Naive thymus-derived CD4-positive, alpha-beta T cell (primary cell): ENCODE results near the gene PLAAT5. TPM values are rescaled to one million over a fixed set of nuclear protein-coding genes. Genes with fewer than 3 reads are reported as not detected.
"Not testable (repeated sequence)": the region's sequence is repeated elsewhere in the genome, so short reads cannot be mapped to it uniquely, and the experiment has no call there.

Experiments
- ATAC-seq: fragments of 150-1000 bp; cut with Tn5 transposase; 2 replicates; pipeline ENCODE4 v1.10.0; 2021; ENCODE audit warnings: mild to moderate bottlenecking, moderate library complexity
- CTCF ChIA-PET: fragments of 350-600 bp; sonication (Branson Sonifier 250); formaldehyde crosslinking; loops from one replicate; lab custom pipeline; 2021; ENCODE audit warnings: antibody characterized with exemption; lab: Charles Lee
- POLR2A ChIA-PET: fragments of 350-600 bp; sonication (Branson Sonifier 250); formaldehyde crosslinking; loops from one replicate; lab custom pipeline; 2021; ENCODE audit warnings: antibody characterized with exemption, inconsistent platforms; lab: Charles Lee
- DNase-seq, 9 donors: peaks; one replicate each; pipeline versions ENCODE4 v3.0.0 to v3.0.0-alpha.2; 2020 to 2022; ENCODE audit warnings: mixed read lengths in 1 of 9
- H3K27ac ChIP-seq: one replicate; pipeline ENCODE4 v1.7.0; 2013; ENCODE audit warnings: mild to moderate bottlenecking, low read depth, low read length, moderate library complexity
- H3K27me3 ChIP-seq, 2 donors: one replicate each; pipeline ENCODE4 v1.7.0; 2013; ENCODE audit warnings: low read length in 2 of 2, mild to moderate bottlenecking in 2 of 2, moderate library complexity in 2 of 2; ENCODE audit not compliant: control insufficient read depth in 2 of 2, insufficient read depth in 2 of 2
- H3K36me3 ChIP-seq, 3 experiments: 1 replicate in 2 of 3; 2 replicates in 1 of 3; pipeline ENCODE4 v1.7.0; 2013; ENCODE audit warnings: low read length in 3 of 3, mild to moderate bottlenecking in 3 of 3, moderate library complexity in 1 of 3; ENCODE audit not compliant: insufficient read depth in 3 of 3, control insufficient read depth in 2 of 3
- H3K4me1 ChIP-seq, 2 donors: one replicate each; pipeline ENCODE4 v1.7.0; 2013; ENCODE audit warnings: low read length in 2 of 2, mild to moderate bottlenecking in 2 of 2, moderate library complexity in 1 of 2; ENCODE audit not compliant: control insufficient read depth in 2 of 2, insufficient read depth in 2 of 2
- H3K4me3 ChIP-seq: 2 replicates; pipeline ENCODE4 v1.7.0; 2013; ENCODE audit warnings: mild to moderate bottlenecking, low read length
- H3K9me3 ChIP-seq, 3 experiments: 1 replicate in 2 of 3; 2 replicates in 1 of 3; pipeline ENCODE4 v1.7.0; 2013; ENCODE audit warnings: low read length in 3 of 3; ENCODE audit not compliant: control insufficient read depth in 2 of 3
- H3K27ac Mint-ChIP-seq, 9 donors: one replicate each; pipeline ENCODE4 v1.8.0; 2020 to 2022; ENCODE audit warnings: mixed read lengths in 9 of 9, mild to moderate bottlenecking in 8 of 9, moderate library complexity in 5 of 9, inconsistent platforms in 2 of 9
- H3K27me3 Mint-ChIP-seq, 5 donors: one replicate each; pipeline ENCODE4 v1.8.0; 2021 to 2022; ENCODE audit warnings: mixed read lengths in 5 of 5, mild to moderate bottlenecking in 1 of 5
- H3K36me3 Mint-ChIP-seq, 5 donors: one replicate each; pipeline ENCODE4 v1.8.0; 2020 to 2022; ENCODE audit warnings: mixed read lengths in 5 of 5, mild to moderate bottlenecking in 3 of 5, inconsistent platforms in 1 of 5
- H3K4me1 Mint-ChIP-seq, 7 donors: one replicate each; pipeline ENCODE4 v1.8.0; 2020 to 2022; ENCODE audit warnings: mixed read lengths in 7 of 7, mild to moderate bottlenecking in 3 of 7, inconsistent platforms in 1 of 7
- H3K4me3 Mint-ChIP-seq, 10 donors: one replicate each; pipeline ENCODE4 v1.8.0; 2020 to 2022; ENCODE audit warnings: mild to moderate bottlenecking in 10 of 10, mixed read lengths in 10 of 10, moderate library complexity in 6 of 10, inconsistent platforms in 2 of 10
- H3K9me3 Mint-ChIP-seq, 11 donors: one replicate each; pipeline ENCODE4 v1.8.0; 2020 to 2022; ENCODE audit warnings: mixed read lengths in 11 of 11, mild to moderate bottlenecking in 4 of 11, inconsistent platforms in 1 of 11, moderate library complexity in 1 of 11
- intact Hi-C, 2 donors: fragments of 100-400 bp; cut with micrococcal nuclease; formaldehyde crosslinking; loops; one replicate each; pipeline ENCODE4 v1.15.1; 2023
- polyA plus RNA-seq, 2 donors: library from polyadenylated mRNA; unstranded; fragments of 300-500 nt; fragmentation: Illumina TruSeq; gene quantifications; one replicate each; pipeline ENCODE4 v1.2.3, GENCODE V29; 2021
- total RNA-seq, 6 experiments: library from RNA in 5 of 6; stranded (reverse) in 5 of 6; gene quantifications; 1 replicate in 5 of 6; 2 replicates in 1 of 6; pipeline ENCODE4 v1.2.3 and lab custom pipeline; 2021 to 2026

Gene PLAAT5
- total and polyA plus RNA-seq, 7 experiments from 2014 or later, result 1.1 TPM; not detected in 6

- H3K27me3 ChIP-seq, H3K9me3 Mint-ChIP-seq, H3K36me3 ChIP-seq, ATAC-seq, H3K4me3 ChIP-seq, DNase-seq, H3K27me3 Mint-ChIP-seq, intact Hi-C loops, H3K27ac ChIP-seq, H3K9me3 ChIP-seq, H3K36me3 Mint-ChIP-seq: not testable (repeated sequence)
- Mint-ChIP-seq H3K27ac (peak overlapping the region in 8 of 9 donors; percentile 74 to 90 (median 86)), H3K4me3 (peak overlapping the region in 7 of 10 donors; percentile 23 to 47 (median 38)), H3K4me1 (peaks cover 35 to 63% (median 62%) of the 10 kb centered on the region in 7 donors)
- POLR2A ChIA-PET, result interaction anchor here (0.7 to 2.1 kb wide), 6 partner anchors 8 to 550 kb away, joined by 3 to 7 read pairs (median 4); no protein-coding TSS in a partner anchor
- CTCF ChIA-PET, result interaction anchor here (0.7 to 1.2 kb wide), 6 partner anchors 9 to 117 kb away, joined by 3 to 4 read pairs (median 3); no protein-coding TSS in a partner anchor
- H3K4me1 ChIP-seq, result peaks cover 33 to 47% of the 10 kb centered on the region in 2 donors
These were observed 38.4 kb upstream of the PLAAT5 start for GRCh38 chr11:63529373-63529772.

- DNase-seq, H3K4me3 ChIP-seq, H3K9me3 ChIP-seq, H3K27ac ChIP-seq, H3K9me3 Mint-ChIP-seq, H3K27me3 ChIP-seq, H3K36me3 ChIP-seq, H3K27me3 Mint-ChIP-seq, intact Hi-C loops, ATAC-seq, H3K36me3 Mint-ChIP-seq: not testable (repeated sequence)
- H3K4me1 ChIP-seq, result peaks cover 27 to 42% of the 10 kb centered on the region in 2 donors
- H3K4me1 Mint-ChIP-seq, result peaks cover 32 to 57% (median 56%) of the 10 kb centered on the region in 7 donors
- peak overlapping the region in 4 of 10 donors; percentile 23 to 47 (median 38) for H3K4me3 Mint-ChIP-seq
- peak overlapping the region in 8 of 9 donors; percentile 48 to 88 (median 83) for H3K27ac Mint-ChIP-seq
- ChIA-PET POLR2A (interaction anchor here (0.7 to 2.1 kb wide), 3 partner anchors 9 to 549 kb away, joined by 3 to 7 read pairs (median 6); no protein-coding TSS in a partner anchor), CTCF (interaction anchor here (0.7 to 1.1 kb wide), 2 partner anchors 9 to 109 kb away, joined by 4 read pairs; no protein-coding TSS in a partner anchor)
These were observed 37.8 kb upstream of the PLAAT5 start for GRCh38 chr11:63528729-63529278.

GRCh38 chr11:63528156-63528555 is 37.2 kb upstream of the PLAAT5 start:
- ATAC-seq, POLR2A ChIA-PET, H3K27ac ChIP-seq, DNase-seq, CTCF ChIA-PET, H3K9me3 Mint-ChIP-seq, H3K36me3 ChIP-seq, H3K4me3 ChIP-seq, intact Hi-C loops, H3K9me3 ChIP-seq, H3K27me3 ChIP-seq, H3K36me3 Mint-ChIP-seq, H3K27me3 Mint-ChIP-seq: not testable (repeated sequence)
- Mint-ChIP-seq H3K4me3 (peak overlapping the region in 3 of 10 donors; percentile 35 to 64 (median 54)), H3K27ac (peak overlapping the region in 3 of 9 donors; percentile 31 to 79 (median 77)), H3K4me1 (peaks cover 26 to 51% (median 49%) of the 10 kb centered on the region in 7 donors)
- peaks cover 21 to 36% of the 10 kb centered on the region in 2 donors for H3K4me1 ChIP-seq

GRCh38 chr11:63527667-63528066 is 36.7 kb upstream of the PLAAT5 start:
- Histone ChIP-seq H3K4me3 (no peak overlapping the region), H3K4me1 (peaks cover 16 to 31% of the 10 kb centered on the region in 2 donors), H3K9me3 (no peaks in the 10 kb centered on the region), H3K36me3 (no peaks in the 10 kb centered on the region), H3K27ac (no peak overlapping the region), H3K27me3 (no peaks in the 10 kb centered on the region)
- intact Hi-C loops, result no loop called here
- POLR2A ChIA-PET, result no interaction called here
- peaks cover 0 to 9% (median 0%) of the 10 kb centered on the region in 5 donors for H3K27me3 Mint-ChIP-seq
- DNase-seq (no peak), ATAC-seq (no peak)
- CTCF ChIA-PET, result no interaction called here
- peak overlapping the region in 2 of 10 donors; percentile 12 to 35 for H3K4me3 Mint-ChIP-seq
- H3K4me1 Mint-ChIP-seq, result peaks cover 25 to 46% (median 44%) of the 10 kb centered on the region in 7 donors
- peak overlapping the region in 4 of 9 donors; percentile 41 to 79 (median 73) for H3K27ac Mint-ChIP-seq
- peaks cover 0 to 10% (median 0%) of the 10 kb centered on the region in 5 donors for H3K36me3 Mint-ChIP-seq
- peaks cover 0 to 9% (median 0%) of the 10 kb centered on the region in 11 donors for H3K9me3 Mint-ChIP-seq

GRCh38 chr11:63523151-63523550 is 32.2 kb upstream of the PLAAT5 start:
- CTCF ChIA-PET, result interaction anchor here (0.7 kb wide), 1 partner anchor 1393 kb away, joined by 5 read pairs; no protein-coding TSS in a partner anchor
- Mint-ChIP-seq H3K4me3 (no peak overlapping the region), H3K27ac (peak overlapping the region in 2 of 9 donors; percentile 18 to 20)

GRCh38 chr11:63521896-63522295 is 30.9 kb upstream of the PLAAT5 start:
- intact Hi-C loops, result no loop called here
- DNase-seq, result no peak
- H3K36me3 ChIP-seq, result no peaks in the 10 kb centered on the region
- CTCF ChIA-PET, result interaction anchor here (0.6 kb wide), 1 partner anchor 36 kb away, joined by 3 read pairs; no protein-coding TSS in a partner anchor
- peaks cover 0 to 12% of the 10 kb centered on the region in 2 donors for H3K4me1 ChIP-seq
- Mint-ChIP-seq H3K4me1 (peaks cover 7 to 15% (median 8%) of the 10 kb centered on the region in 7 donors), H3K27ac (no peak overlapping the region), H3K36me3 (peaks cover 0 to 11% (median 4%) of the 10 kb centered on the region in 5 donors), H3K9me3 (peaks cover 0 to 11% (median 4%) of the 10 kb centered on the region in 11 donors), H3K4me3 (no peak overlapping the region), H3K27me3 (peaks cover 0 to 18% (median 0%) of the 10 kb centered on the region in 5 donors)
- no peaks in the 10 kb centered on the region for H3K27me3 ChIP-seq
- no peak for ATAC-seq
- POLR2A ChIA-PET, result interaction anchor here (0.6 to 0.9 kb wide), 2 partner anchors 16 to 29 kb away, joined by 3 read pairs; no protein-coding TSS in a partner anchor
- no peak overlapping the region for H3K4me3 ChIP-seq
- H3K9me3 ChIP-seq, result no peaks in the 10 kb centered on the region
- H3K27ac ChIP-seq, result no peak overlapping the region

More at GRCh38 chr11:63523151-63523550, 32.2 kb upstream of the PLAAT5 start:
- peaks cover 0 to 11% (median 4%) of the 10 kb centered on the region in 11 donors for H3K9me3 Mint-ChIP-seq
- intact Hi-C loops, result no loop called here
- H3K27me3 ChIP-seq, result no peaks in the 10 kb centered on the region
- no peaks in the 10 kb centered on the region for H3K9me3 ChIP-seq
- peaks cover 0 to 18% (median 0%) of the 10 kb centered on the region in 5 donors for H3K27me3 Mint-ChIP-seq
- ATAC-seq, result no peak
- DNase-seq, result no peak
- peaks cover 0 to 10% of the 10 kb centered on the region in 2 donors for H3K4me1 ChIP-seq
- H3K36me3 ChIP-seq, result no peaks in the 10 kb centered on the region
- H3K4me1 Mint-ChIP-seq, result peaks cover 11 to 15% (median 14%) of the 10 kb centered on the region in 7 donors
- H3K36me3 Mint-ChIP-seq, result peaks cover 0 to 11% (median 4%) of the 10 kb centered on the region in 5 donors
- H3K27ac ChIP-seq, result no peak overlapping the region
- POLR2A ChIA-PET, result interaction anchor here (1.4 kb wide), 1 partner anchor 9 kb away, joined by 3 read pairs; no protein-coding TSS in a partner anchor
- no peak overlapping the region for H3K4me3 ChIP-seq
